ENCODE results near the gene ACSS2.
"Not testable (repeated sequence)": the region's sequence is repeated elsewhere in the genome, so short reads cannot be mapped to it uniquely, and the experiment has no call there.

Gene ACSS2

DNA sequence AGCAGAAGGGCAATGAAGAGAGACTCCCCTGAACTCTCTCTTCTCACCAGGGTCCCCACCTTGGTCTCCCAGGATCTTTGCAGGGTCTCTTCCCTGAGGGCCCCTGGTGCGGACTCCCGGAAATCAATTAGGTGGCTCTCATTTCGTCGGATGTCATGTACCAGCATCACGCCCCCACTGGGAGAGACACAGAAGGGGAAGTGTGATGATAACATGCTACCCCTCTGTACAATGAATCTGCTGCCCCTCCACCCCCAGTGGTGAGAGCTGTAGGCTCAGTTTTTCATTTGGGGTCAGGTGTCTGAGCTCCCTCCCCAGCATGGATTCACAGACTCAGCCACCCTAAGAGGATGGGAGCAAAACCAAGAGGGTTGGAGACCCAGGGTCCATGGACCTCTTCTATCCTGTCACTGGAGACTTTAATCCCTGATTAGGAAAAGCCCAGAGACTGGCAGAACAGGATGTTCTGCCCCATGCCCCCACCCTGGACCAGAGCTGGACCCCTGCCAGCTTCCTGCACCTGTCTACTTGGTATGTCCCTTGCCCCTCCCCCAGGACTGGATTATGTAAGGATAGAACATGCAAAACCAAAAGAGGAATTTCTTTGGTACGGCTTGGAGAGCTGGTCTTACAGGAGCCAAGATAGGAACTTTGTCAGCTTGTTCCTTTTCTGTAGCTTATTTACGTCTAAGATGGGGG is 14.9 kb upstream of the ACSS2 start:
- in situ Hi-C loops (cut with HindIII; ENCODE audit: low pct_unique_long_range_greater_than_20kb, low sequenced_read_pairs) = no loop called here
- DNase-seq (ENCODE audit: low read depth in 1 of 2, low spot score in 1 of 2) = peak in 1 of 2 experiments; percentile 64
- TF ChIP-seq JUND (IDR thresholded peaks at IDR 0.05; ENCODE audit: low read depth) = no peak

GRCh38 chr20:34862724-34863123 is 13.7 kb upstream of the ACSS2 start:
- TF ChIP-seq JUND (IDR thresholded peaks at IDR 0.05; ENCODE audit: low read depth) = no peak
- in situ Hi-C loops (cut with HindIII; ENCODE audit: low pct_unique_long_range_greater_than_20kb, low sequenced_read_pairs) = no loop called here
- DNase-seq (ENCODE audit: low read depth in 1 of 2, low spot score in 1 of 2) = no peak

GRCh38 chr20:34863421-34863965 is 12.9 kb upstream of the ACSS2 start:
- TF ChIP-seq JUND (IDR thresholded peaks at IDR 0.05; ENCODE audit: low read depth) = no peak
- in situ Hi-C loops (cut with HindIII; ENCODE audit: low pct_unique_long_range_greater_than_20kb, low sequenced_read_pairs) = no loop called here
- DNase-seq (ENCODE audit: low read depth in 1 of 2, low spot score in 1 of 2) = no peak

- no peak for TF ChIP-seq JUND (IDR thresholded peaks at IDR 0.05; ENCODE audit: low read depth)
- DNase-seq (ENCODE audit: low read depth in 1 of 2, low spot score in 1 of 2) = no peak
- in situ Hi-C loops (cut with HindIII; ENCODE audit: low pct_unique_long_range_greater_than_20kb, low sequenced_read_pairs) = no loop called here
Observed at GRCh38 chr20:34864216-34864615, 12.2 kb upstream of the ACSS2 start.

DNA sequence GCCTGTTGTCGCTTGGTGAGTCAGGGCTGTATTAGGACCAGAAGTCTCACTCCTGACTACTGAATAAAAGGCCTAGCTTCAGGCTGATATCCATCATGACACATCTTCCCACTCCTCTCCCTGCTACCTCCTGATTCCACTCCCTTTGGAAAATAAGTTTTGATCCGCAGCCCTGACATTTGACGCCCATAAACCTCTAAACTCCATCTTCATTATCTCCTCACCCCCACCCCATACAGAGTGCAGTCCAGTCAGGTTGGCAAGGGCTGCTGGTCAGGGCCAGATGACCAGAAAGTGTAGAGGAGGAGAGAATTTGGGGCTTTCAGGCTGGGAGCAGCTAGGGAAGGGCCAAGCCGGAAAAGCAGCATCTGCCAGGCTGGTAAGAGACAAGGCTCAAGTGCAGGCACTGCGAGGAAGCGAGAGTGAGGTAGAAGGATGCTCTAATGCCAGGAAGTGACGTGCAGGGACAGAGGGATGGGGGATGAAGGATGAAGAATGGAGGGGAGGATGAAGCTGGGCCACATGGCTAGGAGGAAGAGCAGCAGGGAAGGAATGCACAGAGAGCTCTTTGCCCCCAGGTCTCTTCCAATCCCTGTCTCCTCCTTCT is 5.0 kb upstream of the ACSS2 start:
- no peak for TF ChIP-seq JUND (IDR thresholded peaks at IDR 0.05; ENCODE audit: low read depth)
- in situ Hi-C loops (cut with HindIII; ENCODE audit: low pct_unique_long_range_greater_than_20kb, low sequenced_read_pairs) = no loop called here
- no peak for DNase-seq (ENCODE audit: low read depth in 1 of 2, low spot score in 1 of 2)

DNA sequence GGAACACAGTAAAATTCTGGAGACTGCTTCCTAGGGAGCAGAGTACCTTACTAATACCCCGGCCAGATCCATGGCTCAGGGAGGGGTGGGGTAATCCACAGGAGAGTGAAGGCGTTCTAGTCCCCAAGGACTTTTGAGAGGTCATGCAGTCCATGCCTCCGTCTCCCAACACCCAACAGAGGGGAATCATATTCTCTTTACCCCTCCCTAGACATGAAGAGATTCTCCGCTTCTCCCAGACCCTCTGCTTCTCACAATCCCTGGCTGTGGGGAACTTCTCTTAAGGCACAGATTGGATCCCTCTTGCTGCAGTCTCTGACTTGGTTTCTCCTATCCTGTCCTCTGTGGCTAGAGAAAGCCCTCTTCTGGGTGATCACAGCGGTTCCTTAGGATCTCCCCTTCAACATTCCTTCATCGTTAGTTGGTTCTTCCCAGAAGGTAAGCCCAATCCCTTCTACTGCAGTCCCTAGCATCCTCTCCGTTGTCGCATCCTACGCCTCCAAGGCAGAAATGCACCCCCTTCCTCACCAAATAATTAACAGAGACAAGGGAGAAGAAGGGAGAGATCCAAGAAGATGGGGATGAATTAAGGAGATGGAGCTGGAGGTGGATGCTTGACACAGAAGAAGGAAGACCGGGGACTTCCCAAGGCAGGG is 4.3 kb upstream of the ACSS2 start:
- in situ Hi-C loops (cut with HindIII; ENCODE audit: low pct_unique_long_range_greater_than_20kb, low sequenced_read_pairs) = no loop called here
- TF ChIP-seq JUND (IDR thresholded peaks at IDR 0.05; ENCODE audit: low read depth) = no peak
- DNase-seq (ENCODE audit: low read depth in 1 of 2, low spot score in 1 of 2) = no peak

GRCh38 chr20:34872622-34873224 is 3.7 kb upstream of the ACSS2 start, which contains the start of gene GGT7:
Gene GGT7, minus strand, starts transcription at chr20:34872856. Its CDS starts 41 bp downstream, at chr20:34872815.
- no peak for TF ChIP-seq JUND (IDR thresholded peaks at IDR 0.05; ENCODE audit: low read depth)
- in situ Hi-C loops (cut with HindIII; ENCODE audit: low pct_unique_long_range_greater_than_20kb, low sequenced_read_pairs) = no loop called here
- DNase-seq (ENCODE audit: low read depth in 1 of 2, low spot score in 1 of 2) = peak; percentile 69 to 74

DNA sequence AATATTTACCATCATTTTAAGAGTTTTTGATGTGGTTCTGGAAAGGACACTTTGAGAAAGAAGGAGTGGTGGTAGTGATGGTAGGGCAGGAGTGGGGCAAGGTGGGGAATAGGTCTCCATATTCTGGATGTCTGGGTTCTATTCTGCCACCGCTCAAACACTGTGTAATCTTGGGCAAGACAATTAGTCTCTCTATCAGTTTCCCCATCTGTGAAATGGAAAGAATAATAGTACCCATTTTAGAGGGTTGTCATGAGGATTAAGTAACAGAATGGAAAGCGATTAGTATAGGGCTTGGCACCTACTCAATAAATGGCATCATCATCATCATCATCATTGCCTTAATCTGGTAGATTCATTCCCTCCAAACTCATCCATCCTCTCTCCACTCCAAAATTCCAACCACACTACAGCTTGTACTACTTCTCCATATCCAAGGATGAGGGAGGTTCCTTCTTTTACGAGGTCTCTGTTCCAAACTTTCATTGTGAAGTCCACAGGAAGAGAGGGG is 2.8 kb upstream of the ACSS2 start:
- no peak for TF ChIP-seq JUND (IDR thresholded peaks at IDR 0.05; ENCODE audit: low read depth)
- in situ Hi-C loops (cut with HindIII; ENCODE audit: low pct_unique_long_range_greater_than_20kb, low sequenced_read_pairs) = no loop called here
- no peak for DNase-seq (ENCODE audit: low read depth in 1 of 2, low spot score in 1 of 2)

GRCh38 chr20:34874094-34874654 is 2.2 kb upstream of the ACSS2 start:
- in situ Hi-C loops (cut with HindIII; ENCODE audit: low pct_unique_long_range_greater_than_20kb, low sequenced_read_pairs) = no loop called here
- DNase-seq (ENCODE audit: low read depth in 1 of 2, low spot score in 1 of 2) = peak; percentile 91 to 94
- no peak for TF ChIP-seq JUND (IDR thresholded peaks at IDR 0.05; ENCODE audit: low read depth)

DNA sequence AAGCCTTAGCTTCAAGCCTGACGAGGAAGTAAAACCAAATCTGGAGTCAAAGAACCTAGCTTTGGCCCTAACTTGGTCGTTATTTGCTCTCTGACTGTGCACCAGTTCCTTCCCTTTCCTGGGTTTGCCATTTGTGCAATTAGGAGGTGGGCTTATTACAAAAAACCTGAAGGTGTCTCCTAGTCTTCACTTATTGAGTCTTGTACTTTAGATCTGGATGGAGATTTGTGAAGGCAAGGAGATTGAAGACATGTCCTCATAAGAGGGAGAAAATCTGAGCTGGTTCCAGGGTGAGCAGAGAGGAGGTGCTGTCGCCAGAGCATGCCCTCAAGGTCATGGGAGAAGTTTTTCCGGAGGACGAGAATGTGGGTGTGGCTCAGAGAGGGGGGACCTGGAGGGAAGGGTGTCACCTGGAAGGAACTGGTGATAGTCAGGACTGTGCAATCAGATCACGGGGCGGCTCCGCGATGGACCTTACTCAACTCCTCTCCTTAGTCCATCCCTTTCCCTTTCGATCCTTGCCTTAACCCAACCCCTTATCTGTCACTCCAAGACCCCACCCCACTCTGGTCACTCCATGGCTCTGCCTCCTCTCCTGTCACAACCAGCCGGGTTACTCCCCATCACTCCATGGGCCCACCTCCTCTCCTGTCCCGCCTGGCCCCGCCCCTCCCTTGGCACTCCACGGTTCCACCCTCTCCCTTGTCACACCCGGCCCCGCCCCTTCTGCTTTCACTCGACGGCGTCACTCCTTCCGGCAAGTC is 588 bp upstream of the ACSS2 start:
- peak; percentile 86 to 99 for DNase-seq (ENCODE audit: low read depth in 1 of 2, low spot score in 1 of 2)
- TF ChIP-seq JUND (IDR thresholded peaks at IDR 0.05; ENCODE audit: low read depth) = no peak
- in situ Hi-C loops (cut with HindIII; ENCODE audit: low pct_unique_long_range_greater_than_20kb, low sequenced_read_pairs) = no loop called here

GRCh38 chr20:34880215-34880850 is 3.9 kb downstream of the ACSS2 start:
- in situ Hi-C loops (cut with HindIII; ENCODE audit: low pct_unique_long_range_greater_than_20kb, low sequenced_read_pairs) = no loop called here
- TF ChIP-seq JUND (IDR thresholded peaks at IDR 0.05; ENCODE audit: low read depth) = no peak
- DNase-seq (ENCODE audit: low read depth in 1 of 2, low spot score in 1 of 2) = no peak

- DNase-seq (ENCODE audit: low read depth in 1 of 2, low spot score in 1 of 2); in situ Hi-C loops (cut with HindIII; ENCODE audit: low pct_unique_long_range_greater_than_20kb, low sequenced_read_pairs): not testable (repeated sequence)
Observed at GRCh38 chr20:34880971-34881370, 4.6 kb downstream of the ACSS2 start.

All from T47D (cell line).